Effector CD8-positive, alpha-beta T cell (primary cell): ENCODE measurements around the gene CREBBP.

ENCODE experiments used
- DNase-seq: peaks from one replicate; lab custom pipeline; 2025; lab: John Stamatoyannopoulos, UW

Gene CREBBP

DNA sequence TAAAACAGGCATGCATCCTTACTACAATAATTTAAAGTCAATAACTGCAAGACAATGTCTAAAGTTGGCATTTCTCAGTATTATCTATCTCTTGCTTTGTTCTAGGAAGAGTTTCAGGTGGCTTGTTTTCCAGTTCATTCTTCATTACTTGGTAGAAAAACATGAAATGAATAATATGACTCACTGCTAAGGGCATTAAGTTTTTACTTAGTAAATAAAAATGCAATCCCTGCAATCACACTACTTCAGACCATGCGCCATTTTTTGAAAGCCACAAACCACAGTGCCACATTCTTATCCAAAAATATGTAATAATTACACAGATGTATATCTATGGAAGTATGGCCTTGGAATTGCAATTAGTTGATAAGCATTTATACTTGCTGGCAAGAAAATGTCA, 55.4 kb downstream of the CREBBP start:
- DNase-seq, result no peak

GRCh38 chr16:3824121-3824795, 56.3 kb downstream of the CREBBP start:
- DNase-seq, result no peak

DNA sequence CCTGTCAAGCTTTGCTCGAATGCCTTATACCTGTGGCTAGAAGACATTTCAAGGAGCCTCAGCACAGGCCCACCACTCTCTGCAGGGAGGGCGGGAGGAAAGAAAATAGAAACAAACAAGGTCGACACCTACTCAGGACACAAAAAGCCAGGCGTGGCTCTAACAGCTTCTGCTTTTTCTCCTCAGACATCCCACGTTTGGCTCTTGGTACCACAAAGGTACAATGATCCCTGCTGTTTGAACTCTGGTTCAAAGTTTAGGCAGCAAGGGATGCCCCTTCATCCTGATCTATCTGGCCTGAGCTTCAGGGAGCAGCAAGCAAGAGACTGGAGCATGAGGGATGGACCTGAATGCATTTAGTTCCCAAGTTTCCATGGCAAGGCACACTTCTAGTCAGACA, 57.1 kb downstream of the CREBBP start:
- DNase-seq, result no peak

- no peak for DNase-seq
Observed at GRCh38 chr16:3822366-3823045, 58.0 kb downstream of the CREBBP start.

DNA sequence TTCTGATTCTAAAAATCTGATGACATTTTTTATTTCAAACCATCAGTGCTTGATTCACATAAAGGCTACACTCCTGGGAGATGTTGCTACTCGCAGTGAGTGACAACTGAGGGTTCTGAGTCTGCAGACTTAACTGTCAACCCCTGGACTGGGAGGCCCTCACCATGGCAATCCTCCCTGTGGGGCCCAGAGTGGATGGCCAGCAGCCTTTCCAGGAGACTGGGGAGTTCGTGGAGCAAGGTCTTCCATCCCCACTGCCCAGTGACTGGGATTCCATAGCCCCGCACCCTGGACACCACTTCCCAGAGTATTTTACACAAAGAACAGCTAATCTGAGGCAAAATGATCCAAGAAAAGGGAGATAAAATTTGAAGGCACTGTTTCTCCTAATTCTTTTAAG, 59.3 kb downstream of the CREBBP start:
- no peak for DNase-seq

- no peak for DNase-seq
Observed at GRCh38 chr16:3819746-3820724, 60.5 kb downstream of the CREBBP start.

DNA sequence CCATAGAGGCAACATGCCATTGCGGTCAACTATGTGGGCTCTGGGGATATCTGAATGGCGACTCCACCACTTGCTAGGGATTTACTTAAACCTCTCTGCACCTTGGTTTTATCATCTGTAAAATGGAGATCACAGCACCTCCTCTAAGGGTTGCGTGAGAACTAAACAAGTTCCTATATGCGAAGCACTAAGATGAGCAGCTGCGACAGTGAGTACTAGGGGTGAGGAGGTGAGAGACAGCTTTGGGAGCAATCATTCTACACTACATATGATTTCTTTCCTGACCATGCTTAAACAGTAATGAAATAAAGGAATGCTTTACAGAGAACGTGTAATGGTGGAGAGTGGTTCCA, 61.4 kb downstream of the CREBBP start:
- DNase-seq, result no peak

DNA sequence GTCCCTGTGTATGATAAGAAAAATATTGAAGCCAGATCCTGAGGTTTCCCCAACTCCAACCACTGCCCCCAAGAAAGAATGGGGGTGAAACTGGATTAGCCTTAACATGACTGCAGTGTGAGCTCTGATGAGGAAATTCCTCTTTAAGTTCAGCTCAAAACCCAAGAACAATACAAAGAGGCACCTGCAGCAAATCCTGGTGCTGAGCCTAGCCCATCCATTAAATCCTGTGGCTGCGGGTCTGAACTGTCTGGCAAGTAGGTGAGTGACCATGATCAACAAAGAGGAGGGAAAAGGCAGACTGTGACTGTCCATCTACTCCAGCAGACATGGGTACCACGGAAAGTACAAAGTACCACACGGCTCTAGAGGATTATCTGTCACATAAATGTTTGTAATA, 64.2 kb downstream of the CREBBP start:
- no peak for DNase-seq

GRCh38 chr16:3814755-3815154, 65.8 kb downstream of the CREBBP start:
- DNase-seq, result no peak

- no peak for DNase-seq
Observed at GRCh38 chr16:3812469-3813172, 67.9 kb downstream of the CREBBP start.

DNA sequence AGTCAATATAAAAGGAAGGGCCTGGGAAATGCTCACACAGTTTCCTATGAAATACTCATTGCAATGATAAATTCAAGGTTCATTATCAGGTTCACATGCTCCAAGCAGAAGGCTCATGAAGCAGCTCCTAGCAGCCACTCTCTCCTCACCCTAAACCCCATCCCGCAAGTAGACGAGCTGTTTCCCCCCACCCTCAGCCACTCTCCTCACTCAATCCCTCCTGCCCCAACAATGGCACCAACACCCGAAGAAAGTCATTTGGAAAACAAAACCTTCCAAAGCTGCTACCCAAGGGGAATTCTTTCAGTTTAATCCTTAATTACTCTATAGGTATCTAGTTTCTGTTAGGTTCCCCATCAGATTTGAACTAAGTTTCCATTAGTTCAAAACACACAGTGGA, 69.7 kb downstream of the CREBBP start:
- no peak for DNase-seq

GRCh38 chr16:3810198-3810664, 70.3 kb downstream of the CREBBP start:
- DNase-seq, result no peak

- DNase-seq, result no peak
Observed at GRCh38 chr16:3808308-3809063, 72.0 kb downstream of the CREBBP start.

- no peak for DNase-seq
Observed at GRCh38 chr16:3807425-3808123, 72.9 kb downstream of the CREBBP start.

GRCh38 chr16:3804426-3805016, 76.0 kb downstream of the CREBBP start:
- DNase-seq, result no peak

- DNase-seq, result no peak
Observed at GRCh38 chr16:3800477-3801270, 79.8 kb downstream of the CREBBP start.

DNA sequence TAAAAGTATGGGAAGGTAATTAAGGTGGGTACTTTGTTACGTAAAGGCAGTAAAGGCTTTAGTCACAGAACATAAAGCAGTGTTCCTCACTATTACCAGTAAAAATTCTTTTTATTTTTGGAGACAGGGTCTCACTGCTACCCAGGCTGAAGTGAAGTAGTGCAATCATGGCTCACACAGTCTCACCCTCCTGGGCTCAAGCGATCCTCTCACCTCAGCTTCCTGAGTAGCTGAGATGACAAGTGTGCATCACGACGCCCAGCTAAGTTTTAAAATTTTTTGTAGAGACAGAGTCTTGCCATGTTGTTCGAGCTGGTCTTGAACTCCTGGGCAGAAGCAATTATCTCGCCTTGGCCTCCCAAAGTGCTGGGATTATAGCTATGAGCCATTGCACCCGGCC, 80.5 kb downstream of the CREBBP start:
- no peak for DNase-seq

- no peak for DNase-seq
Observed at GRCh38 chr16:3799354-3799753, 81.2 kb downstream of the CREBBP start.

GRCh38 chr16:3798838-3799237, 81.7 kb downstream of the CREBBP start:
- no peak for DNase-seq
